Activated CD4-positive, alpha-beta T cell treated with anti-CD3 and anti-CD28 coated beads for 1 hour (primary cell): ENCODE measurements around the gene PRSS3.
"Not testable (repeated sequence)": the region's sequence is repeated elsewhere in the genome, so short reads cannot be mapped to it uniquely, and the experiment has no call there.

Experiments used
- DNase-seq: peaks from one replicate; pipeline ENCODE4 v3.0.0-alpha.2; 2020

PRSS3 gene

DNA sequence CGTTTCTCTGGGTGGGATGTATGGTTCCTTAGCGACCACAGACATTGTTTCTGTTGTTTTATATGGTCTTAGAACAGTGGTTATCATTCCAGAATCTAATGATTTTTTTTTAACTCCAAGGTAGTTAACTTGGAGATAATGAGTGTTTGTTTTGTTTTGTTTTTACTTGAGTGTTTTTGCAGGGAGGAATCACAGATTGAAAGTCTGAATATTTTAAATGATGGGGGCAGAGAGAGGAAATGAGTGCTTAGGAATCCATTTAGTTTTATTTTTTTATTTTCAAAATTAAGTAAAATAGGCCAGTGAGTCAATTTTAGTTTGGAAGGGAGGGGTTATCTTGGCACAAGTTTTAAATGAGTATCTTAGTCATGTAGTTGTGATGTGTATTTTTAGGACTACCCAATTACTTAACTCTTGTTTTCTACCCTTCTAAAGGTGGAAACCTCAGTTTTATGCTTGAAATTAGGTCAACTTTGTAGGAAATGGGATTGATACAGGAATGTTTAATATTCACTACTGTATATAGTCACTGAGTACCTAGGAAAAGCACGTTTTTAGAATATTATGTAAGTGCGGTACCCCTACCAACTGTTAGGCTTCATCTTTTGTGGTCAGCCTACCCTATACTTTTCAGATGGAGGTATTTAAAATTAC, 23.6 kb downstream of the PRSS3 start:
- DNase-seq, result no peak

- no peak for DNase-seq
These were observed 24.9 kb downstream of the PRSS3 start for GRCh38 chr9:33820231-33820745.

- no peak for DNase-seq
These were observed 28.4 kb downstream of the PRSS3 start for GRCh38 chr9:33823801-33824200.

GRCh38 chr9:33827285-33827684, 31.9 kb downstream of the PRSS3 start:
- DNase-seq, result not testable (repeated sequence)

- not testable (repeated sequence) for DNase-seq
These were observed 34.4 kb downstream of the PRSS3 start for GRCh38 chr9:33829641-33830230.

DNA sequence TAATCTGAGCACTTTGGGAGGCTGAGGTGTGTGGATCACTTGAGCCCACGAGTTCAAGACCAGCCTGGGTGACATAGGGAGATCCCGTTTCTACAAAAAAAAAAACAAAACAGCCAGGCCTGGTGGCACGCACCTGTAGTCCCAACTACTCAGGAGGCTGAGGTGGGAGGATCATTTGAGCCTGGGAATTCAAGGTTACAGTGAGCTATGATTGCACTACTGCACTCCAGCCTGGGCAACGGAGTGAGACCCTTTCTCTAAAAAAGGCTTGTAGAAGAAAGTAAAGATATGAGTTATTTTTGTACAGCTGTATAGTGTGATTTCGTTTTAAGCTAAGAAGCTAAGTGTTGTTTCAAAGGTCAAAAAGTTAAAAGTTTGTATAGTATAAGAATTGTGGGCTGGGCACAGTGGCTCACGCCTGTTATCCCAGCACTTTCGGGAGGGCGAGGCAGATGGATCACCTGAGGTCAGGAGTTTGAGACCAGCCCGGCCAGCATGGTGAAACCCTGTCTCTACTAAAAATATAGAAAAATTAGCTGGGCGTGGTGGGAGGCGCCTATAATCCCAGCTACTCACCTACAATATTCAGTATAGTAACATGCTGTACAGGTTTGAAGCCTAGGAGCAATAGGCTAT, 40.4 kb downstream of the PRSS3 start:
- DNase-seq, result no peak

GRCh38 chr9:33836261-33836660, 40.9 kb downstream of the PRSS3 start:
- DNase-seq, result not testable (repeated sequence)

- DNase-seq, result no peak
These were observed 41.8 kb downstream of the PRSS3 start for GRCh38 chr9:33837138-33837537.

- DNase-seq, result no peak
These were observed 45.0 kb downstream of the PRSS3 start for GRCh38 chr9:33840381-33840780.

- no peak for DNase-seq
These were observed 48.1 kb downstream of the PRSS3 start for GRCh38 chr9:33843312-33843961.

GRCh38 chr9:33846231-33846630, 50.9 kb downstream of the PRSS3 start:
- no peak for DNase-seq

GRCh38 chr9:33847894-33848205, 52.5 kb downstream of the PRSS3 start:
- not testable (repeated sequence) for DNase-seq
